HFF-Myc (cell line): ENCODE results near the gene MAPRE2.
"Not testable (repeated sequence)": the region's sequence is repeated elsewhere in the genome, so short reads cannot be mapped to it uniquely, and the experiment has no call there.

Source experiments
- DNase-seq: peaks from one replicate; pipeline ENCODE4 v3.0.0-alpha.2; 2011; ENCODE audit warnings: low read depth; ENCODE audit errors: extremely low read depth
- H3K4me3 ChIP-seq: replicated peaks from 2 replicates; pipeline ENCODE4 v1.5.1; 2011; ENCODE audit warnings: low read depth, mild to moderate bottlenecking, control low read depth, low read length
- TF ChIP-seq, protein P1 (sequence below): IDR thresholded peaks from 2 replicates; pipeline ENCODE4 v1.5.1; 2012; ENCODE audit warnings: mild to moderate bottlenecking, low read depth, low read length, control low read depth; ENCODE audit errors: missing control alignments

Gene MAPRE2

DNA sequence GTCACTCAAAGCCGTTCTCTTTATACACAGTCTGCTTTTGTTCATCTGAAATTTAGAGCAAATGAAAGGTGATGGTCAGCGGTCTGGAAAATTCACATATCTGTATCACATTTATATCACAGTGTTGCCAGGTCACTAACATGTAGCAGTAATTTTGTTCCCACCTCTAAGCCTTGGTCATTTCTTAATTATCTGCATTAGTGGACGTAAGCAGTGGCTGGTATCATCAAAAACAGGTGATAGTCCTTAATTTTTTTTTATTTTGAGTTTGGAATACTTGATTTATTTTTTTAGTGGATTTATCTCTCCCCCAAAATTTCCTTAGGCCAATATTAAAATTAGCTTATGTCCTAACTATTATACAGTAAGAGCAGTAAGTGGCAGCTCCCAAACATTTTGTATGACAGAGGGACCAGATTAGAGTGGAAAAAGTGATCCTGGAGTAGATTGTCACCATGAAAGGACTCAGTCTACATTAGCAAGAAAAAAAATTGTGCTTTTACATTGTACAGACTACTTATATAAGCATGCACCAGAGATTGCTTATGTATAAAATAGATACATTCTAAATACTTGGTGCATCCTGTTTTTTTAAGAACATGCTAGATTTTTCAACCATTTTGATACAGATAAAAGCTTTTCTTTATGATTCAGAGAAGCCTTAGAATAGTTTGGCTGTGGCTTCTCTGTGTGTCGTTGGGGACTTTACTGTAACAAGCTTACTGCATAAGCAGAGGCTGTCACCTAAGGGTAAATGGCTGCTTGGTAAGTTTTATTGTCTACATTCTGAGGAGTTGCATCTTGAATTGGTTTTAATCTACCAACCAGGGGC is 65.0 kb downstream of the MAPRE2 start:
- DNase-seq, result no peak
- TF ChIP-seq, protein P1, sequence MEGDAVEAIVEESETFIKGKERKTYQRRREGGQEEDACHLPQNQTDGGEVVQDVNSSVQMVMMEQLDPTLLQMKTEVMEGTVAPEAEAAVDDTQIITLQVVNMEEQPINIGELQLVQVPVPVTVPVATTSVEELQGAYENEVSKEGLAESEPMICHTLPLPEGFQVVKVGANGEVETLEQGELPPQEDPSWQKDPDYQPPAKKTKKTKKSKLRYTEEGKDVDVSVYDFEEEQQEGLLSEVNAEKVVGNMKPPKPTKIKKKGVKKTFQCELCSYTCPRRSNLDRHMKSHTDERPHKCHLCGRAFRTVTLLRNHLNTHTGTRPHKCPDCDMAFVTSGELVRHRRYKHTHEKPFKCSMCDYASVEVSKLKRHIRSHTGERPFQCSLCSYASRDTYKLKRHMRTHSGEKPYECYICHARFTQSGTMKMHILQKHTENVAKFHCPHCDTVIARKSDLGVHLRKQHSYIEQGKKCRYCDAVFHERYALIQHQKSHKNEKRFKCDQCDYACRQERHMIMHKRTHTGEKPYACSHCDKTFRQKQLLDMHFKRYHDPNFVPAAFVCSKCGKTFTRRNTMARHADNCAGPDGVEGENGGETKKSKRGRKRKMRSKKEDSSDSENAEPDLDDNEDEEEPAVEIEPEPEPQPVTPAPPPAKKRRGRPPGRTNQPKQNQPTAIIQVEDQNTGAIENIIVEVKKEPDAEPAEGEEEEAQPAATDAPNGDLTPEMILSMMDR, result no peak
- H3K4me3 ChIP-seq, result no peak overlapping the region

GRCh38 chr18:35106845-35107148 is 65.6 kb downstream of the MAPRE2 start:
- no peak overlapping the region for H3K4me3 ChIP-seq
- DNase-seq, result no peak
- TF ChIP-seq, protein P1, result no peak

DNA sequence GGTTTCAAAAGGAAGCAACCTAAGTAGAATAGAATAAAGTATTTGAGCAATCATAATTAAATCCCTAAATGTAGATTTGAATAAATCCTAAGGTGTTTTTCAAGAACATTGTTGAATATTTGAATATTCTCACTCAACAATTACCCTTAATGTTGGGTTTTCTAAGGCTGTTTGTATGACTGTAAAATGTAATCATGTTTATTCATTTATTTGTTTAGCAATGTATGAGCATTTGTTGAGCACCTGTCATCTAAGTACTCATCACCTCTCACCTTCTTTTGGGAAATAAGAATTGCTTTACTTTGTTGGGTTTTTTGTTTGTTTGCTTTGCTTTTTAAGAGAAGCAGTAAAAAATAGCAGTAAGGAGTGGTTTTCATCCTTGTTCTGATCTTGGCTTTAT is 66.0 kb downstream of the MAPRE2 start:
- TF ChIP-seq, protein P1, result no peak
- DNase-seq, result no peak
- no peak overlapping the region for H3K4me3 ChIP-seq

GRCh38 chr18:35108088-35108487 is 66.9 kb downstream of the MAPRE2 start:
- not testable (repeated sequence) for DNase-seq, H3K4me3 ChIP-seq

DNA sequence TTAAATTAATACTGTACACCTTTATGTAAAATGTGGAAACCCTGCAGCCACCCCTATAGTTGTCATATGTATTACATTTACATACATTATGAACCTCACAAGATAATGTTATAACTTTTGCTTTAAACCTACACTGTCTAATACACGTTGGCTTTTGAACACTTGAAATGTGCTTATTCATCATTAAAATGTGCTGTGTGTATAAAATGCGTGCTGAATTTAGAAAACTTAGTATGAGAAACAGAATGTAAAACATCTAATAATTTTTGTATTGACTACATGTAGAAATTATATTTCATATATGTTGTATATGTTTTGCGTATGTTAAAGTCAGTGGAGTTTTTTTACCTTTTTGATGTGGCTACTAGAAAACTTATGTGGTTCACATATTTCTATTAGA is 68.8 kb downstream of the MAPRE2 start:
- TF ChIP-seq, protein P1, result no peak
- H3K4me3 ChIP-seq, result no peak overlapping the region
- no peak for DNase-seq

GRCh38 chr18:35110554-35111485 is 69.6 kb downstream of the MAPRE2 start:
- TF ChIP-seq, protein P1, result no peak
- no peak overlapping the region for H3K4me3 ChIP-seq
- no peak for DNase-seq

- no peak for DNase-seq
- H3K4me3 ChIP-seq, result no peak overlapping the region
- TF ChIP-seq, protein P1, result no peak
These were observed 71.5 kb downstream of the MAPRE2 start for GRCh38 chr18:35112696-35113095.
